HEK293 (cell line): ENCODE data around the gene INHBB.

ENCODE experiments used
- CTCF ChIA-PET: fragments of 350-600 bp; formaldehyde crosslinking; extraction: SDS; loops from one replicate; lab custom pipeline; 2021; ENCODE audit warnings: antibody characterized with exemption; lab: Yijun Ruan, JAX
- POLR2A ChIA-PET: fragments of 300-600 bp; formaldehyde crosslinking; extraction: SDS; loops from one replicate; lab custom pipeline; 2020; ENCODE audit warnings: antibody characterized with exemption, inconsistent platforms; lab: Yijun Ruan, JAX
- H3K27ac ChIP-seq: fragments of 200-500 bp; sonication (Bioruptor generic); 2 replicates; pipeline ENCODE4 v1.5.1; 2014; ENCODE audit warnings: low read depth, low read length, control low read depth, inconsistent platforms; ENCODE audit errors: extremely low read depth
- H3K36me3 ChIP-seq, 2 experiments: fragments of 200-500 bp in 1 of 2; sonication (Bioruptor generic) in 1 of 2; 1 replicate in 1 of 2; 2 replicates in 1 of 2; pipeline ENCODE4 v1.5.1; 2014 to 2017; ENCODE audit warnings: inconsistent platforms in 2 of 2, low read length in 2 of 2; ENCODE audit not compliant: control insufficient read depth in 2 of 2, insufficient read depth in 1 of 2
- H3K4me1 ChIP-seq: fragments of 200-500 bp; sonication (Bioruptor generic); 2 replicates; pipeline ENCODE4 v1.5.1; 2014; ENCODE audit warnings: mild to moderate bottlenecking, low read length, inconsistent platforms; ENCODE audit not compliant: control insufficient read depth, insufficient read depth
- H3K4me3 ChIP-seq: 2 replicates; pipeline ENCODE4 v1.5.1; 2011; ENCODE audit warnings: low read depth, mild to moderate bottlenecking, control low read depth, low read length, moderate library complexity
- H3K9me3 ChIP-seq: fragments of 200-500 bp; sonication (Bioruptor generic); 2 replicates; pipeline ENCODE4 v1.5.1; 2014; ENCODE audit warnings: low read depth, low read length, inconsistent platforms; ENCODE audit not compliant: control insufficient read depth, insufficient read depth
- HOXD13 ChIP-seq: sonication (generic); formaldehyde crosslinking; IDR thresholded peaks from 2 replicates; pipeline ENCODE4 v1.8.0; 2022; ENCODE audit warnings: missing genetic modification reagents, borderline replicate concordance
- KLF10 ChIP-seq: fragments of 450-650 bp; IDR thresholded peaks from 2 replicates; pipeline ENCODE4 v1.5.1; 2018; ENCODE audit warnings: missing biosample characterization, mild to moderate bottlenecking, missing genetic modification characterization
- KLF8 ChIP-seq: fragments of 450-650 bp; formaldehyde crosslinking; IDR thresholded peaks from 2 replicates; pipeline ENCODE4 v1.5.1; 2016; ENCODE audit warnings: missing biosample characterization, missing genetic modification characterization
- REST ChIP-seq: fragments of 450-650 bp; formaldehyde crosslinking; IDR thresholded peaks from 2 replicates; pipeline ENCODE4 v1.5.1; 2016; ENCODE audit warnings: missing biosample characterization, missing genetic modification characterization
- ZBTB48 ChIP-seq: fragments of 450-650 bp; formaldehyde crosslinking; IDR thresholded peaks from 2 replicates; pipeline ENCODE4 v1.5.1; 2016; ENCODE audit warnings: missing biosample characterization, missing genetic modification characterization
- ZIC2 ChIP-seq: fragments of 450-650 bp; formaldehyde crosslinking; IDR thresholded peaks from 2 replicates; pipeline ENCODE4 v1.5.1; 2016; ENCODE audit warnings: missing biosample characterization, missing genetic modification characterization
- ZNF148 ChIP-seq: fragments of 450-650 bp; formaldehyde crosslinking; IDR thresholded peaks from 2 replicates; pipeline ENCODE4 v1.5.0; 2017; ENCODE audit warnings: missing biosample characterization, missing genetic modification characterization, borderline replicate concordance
- ZNF19 ChIP-seq: fragments of 450-650 bp; formaldehyde crosslinking; IDR thresholded peaks from 2 replicates; pipeline ENCODE4; 2016; ENCODE audit warnings: missing biosample characterization, missing genetic modification characterization, low read depth
- ZNF2 ChIP-seq: fragments of 450-650 bp; formaldehyde crosslinking; IDR thresholded peaks from 2 replicates; pipeline ENCODE4 v1.5.1; 2016; ENCODE audit warnings: missing biosample characterization, missing genetic modification characterization
- ZNF202 ChIP-seq: fragments of 450-650 bp; formaldehyde crosslinking; IDR thresholded peaks from 2 replicates; pipeline ENCODE4 v1.5.1; 2016; ENCODE audit warnings: missing biosample characterization, missing genetic modification characterization, borderline replicate concordance
- ZNF214 ChIP-seq: fragments of 450-650 bp; formaldehyde crosslinking; IDR thresholded peaks from 2 replicates; pipeline ENCODE4 v1.5.1; 2017; ENCODE audit warnings: missing biosample characterization, mild to moderate bottlenecking, missing genetic modification characterization, borderline replicate concordance
- ZNF221 ChIP-seq: fragments of 450-650 bp; formaldehyde crosslinking; IDR thresholded peaks from 2 replicates; pipeline ENCODE4 v1.5.1; 2017; ENCODE audit warnings: missing biosample characterization, missing genetic modification characterization, borderline replicate concordance
- ZNF311 ChIP-seq: fragments of 450-650 bp; formaldehyde crosslinking; IDR thresholded peaks from 2 replicates; pipeline ENCODE4 v1.5.1; 2017; ENCODE audit warnings: missing biosample characterization, missing genetic modification characterization, borderline replicate concordance
- ZNF354C ChIP-seq: fragments of 450-650 bp; formaldehyde crosslinking; IDR thresholded peaks from 2 replicates; pipeline ENCODE4 v1.5.1; 2016; ENCODE audit warnings: missing biosample characterization, missing genetic modification characterization, low read depth, borderline replicate concordance
- ZNF37A ChIP-seq: fragments of 450-650 bp; IDR thresholded peaks from 2 replicates; pipeline ENCODE4 v1.5.1; 2018; ENCODE audit warnings: missing biosample characterization, missing genetic modification characterization
- ZNF426 ChIP-seq: fragments of 450-650 bp; formaldehyde crosslinking; IDR thresholded peaks from 2 replicates; pipeline ENCODE4 v1.5.1; 2017; ENCODE audit warnings: missing biosample characterization, missing genetic modification characterization, mild to moderate bottlenecking, inconsistent platforms, moderate library complexity
- ZNF473 ChIP-seq: fragments of 450-650 bp; formaldehyde crosslinking; IDR thresholded peaks from 2 replicates; pipeline ENCODE4 v1.5.1; 2017; ENCODE audit warnings: missing biosample characterization, missing genetic modification characterization
- ZNF48 ChIP-seq: fragments of 450-650 bp; formaldehyde crosslinking; IDR thresholded peaks from 2 replicates; pipeline ENCODE4 v1.5.1; 2016; ENCODE audit warnings: missing biosample characterization, missing genetic modification characterization
- ZNF514 ChIP-seq: fragments of 450-650 bp; formaldehyde crosslinking; IDR thresholded peaks from 2 replicates; pipeline ENCODE4 v1.5.1; 2016; ENCODE audit warnings: missing biosample characterization, missing genetic modification characterization
- ZNF623 ChIP-seq: fragments of 450-650 bp; formaldehyde crosslinking; IDR thresholded peaks from 2 replicates; pipeline ENCODE4 v1.5.1; 2016; ENCODE audit warnings: missing biosample characterization, missing genetic modification characterization
- ZNF704 ChIP-seq: fragments of 450-650 bp; formaldehyde crosslinking; IDR thresholded peaks from 2 replicates; pipeline ENCODE4 v1.5.1; 2016; ENCODE audit warnings: missing biosample characterization, missing genetic modification characterization
- ZNF776 ChIP-seq: fragments of 450-650 bp; formaldehyde crosslinking; IDR thresholded peaks from 2 replicates; pipeline ENCODE4 v1.5.0; 2017; ENCODE audit warnings: missing biosample characterization, missing genetic modification characterization, borderline replicate concordance
- ZNF777 ChIP-seq: fragments of 450-650 bp; formaldehyde crosslinking; IDR thresholded peaks from 2 replicates; pipeline ENCODE4 v1.5.1; 2017; ENCODE audit warnings: missing biosample characterization, missing genetic modification characterization, borderline replicate concordance
- ZSCAN16 ChIP-seq: fragments of 450-650 bp; formaldehyde crosslinking; IDR thresholded peaks from 2 replicates; pipeline ENCODE4 v1.5.1; 2016; ENCODE audit warnings: missing biosample characterization, missing genetic modification characterization
- ZSCAN30 ChIP-seq: fragments of 450-650 bp; IDR thresholded peaks from 2 replicates; pipeline ENCODE4 v1.5.1; 2018; ENCODE audit warnings: missing biosample characterization, mild to moderate bottlenecking, missing genetic modification characterization, moderate library complexity
- ZSCAN4 ChIP-seq: fragments of 450-650 bp; formaldehyde crosslinking; IDR thresholded peaks from 2 replicates; pipeline ENCODE4 v1.5.1; 2017; ENCODE audit warnings: missing biosample characterization, missing genetic modification characterization

The INHBB gene

GRCh38 chr2:120398996-120399888 lies 53.3 kb downstream of the INHBB start:
- Histone ChIP-seq H3K36me3 (no peaks in the 10 kb centered on the region), H3K9me3 (no peaks in the 10 kb centered on the region), H3K4me1 (peaks cover 5% of the 10 kb centered on the region; the same call in 1 of the 2 replicates), H3K27ac (no peak overlapping the region)
- CTCF ChIA-PET: interaction anchor here (0.7 kb wide), 1 partner anchor 145 kb away, joined by 4 read pairs; no protein-coding TSS in a partner anchor
- TF ChIP-seq ZNF354C (no peak), ZNF2 (no peak), ZSCAN4 (tag by site-specific recombination) (no peak), ZNF426 (tag by site-specific recombination) (no peak), ZNF623 (tag by site-specific recombination) (no peak), HOXD13 (no peak), ZNF473 (no peak), ZNF202 (tag by site-specific recombination) (no peak), ZNF776 (no peak), ZNF37A (tag by site-specific recombination) (no peak), ZNF48 (tag by site-specific recombination) (no peak), ZSCAN30 (no peak), KLF8 (tag by site-specific recombination) (no peak), ZNF214 (tag by site-specific recombination) (no peak), ZNF311 (tag by site-specific recombination) (no peak), KLF10 (tag by site-specific recombination) (no peak)
- TF ChIP-seq, all 188 proteins: peak for 0
- POLR2A ChIA-PET: no interaction called here
- no peak overlapping the region for H3K4me3 ChIP-seq

- Histone ChIP-seq H3K4me1 (peaks cover 5% of the 10 kb centered on the region; the same call in 1 of the 2 replicates), H3K27ac (no peak overlapping the region), H3K9me3 (no peaks in the 10 kb centered on the region), H3K36me3 (no peaks in the 10 kb centered on the region), H3K4me3 (no peak overlapping the region)
- CTCF ChIA-PET: interaction anchor here (0.6 kb wide), 1 partner anchor 827 kb away, joined by 3 read pairs; no protein-coding TSS in a partner anchor
- POLR2A ChIA-PET: no interaction called here
- TF ChIP-seq ZNF514 (tag by site-specific recombination) (no peak), ZNF777 (tag by site-specific recombination) (no peak), ZBTB48 (no peak), REST (tag by site-specific recombination) (no peak), ZSCAN16 (tag by site-specific recombination) (no peak), ZIC2 (tag by site-specific recombination) (no peak), ZNF221 (tag by site-specific recombination) (no peak), ZNF148 (tag by site-specific recombination) (no peak), ZNF704 (tag by site-specific recombination) (no peak), ZNF19 (tag by site-specific recombination) (no peak)
Observed at GRCh38 chr2:120399889-120400240, 53.9 kb downstream of the INHBB start.
